SK-N-SH (cell line): ENCODE results near the gene PRKACG. TPM values are rescaled to one million over a fixed set of nuclear protein-coding genes. Genes with fewer than 3 reads are reported as not detected.

Source experiments
- CTCF ChIA-PET: fragments of 300-600, 350-600 bp; formaldehyde crosslinking; extraction: SDS; loops from one replicate; lab custom pipeline; 2021; lab: Yijun Ruan, JAX
- POLR2A ChIA-PET: fragments of 350-600 bp; sonication (Branson Sonifier 250); formaldehyde crosslinking; extraction: SDS; loops from one replicate; lab custom pipeline; 2020; ENCODE audit warnings: antibody characterized with exemption, inconsistent platforms; lab: Yijun Ruan, JAX
- DNase-seq: peaks from one replicate; pipeline ENCODE4 v3.0.0; 2012
- H2AFZ ChIP-seq: fragments of 200-600 bp; sonication (generic); 2 replicates; pipeline ENCODE4 v1.8.1; 2016; ENCODE audit warnings: antibody characterized with exemption, mild to moderate bottlenecking, low read depth
- H3F3A ChIP-seq: fragments of 200-600 bp; sonication (generic); replicated peaks from 2 replicates; pipeline ENCODE3; 2016; ENCODE audit warnings: antibody characterized with exemption, mild to moderate bottlenecking; ENCODE audit not compliant: insufficient read depth
- H3K27ac ChIP-seq, 2 experiments: fragments of 200-500 bp in 1 of 2; fragments of 200-600 bp in 1 of 2; sonication (Bioruptor generic) in 1 of 2; sonication (generic), shearing (Covaris generic) in 1 of 2; 2 replicates each; pipeline versions ENCODE4 v1.5.1 to v1.6.1; 2014 to 2016; ENCODE audit warnings: low read depth in 2 of 2, inconsistent platforms in 1 of 2, low read length in 1 of 2, mild to moderate bottlenecking in 1 of 2, mixed read lengths in 1 of 2
- H3K27me3 ChIP-seq: fragments of 200-600 bp; sonication (generic), shearing (Covaris generic); 2 replicates; pipeline ENCODE4 v1.6.1; 2016; ENCODE audit warnings: mixed run types; ENCODE audit not compliant: insufficient read depth
- H3K36me3 ChIP-seq, 2 experiments: fragments of 200-500 bp in 1 of 2; fragments of 200-600 bp in 1 of 2; sonication (Bioruptor generic) in 1 of 2; sonication (generic) in 1 of 2; replicated peaks in 1 of 2; 2 replicates each; pipeline versions ENCODE3 to v1.5.1; 2014 to 2016; ENCODE audit warnings: low read length in 1 of 2, mild to moderate bottlenecking in 1 of 2; ENCODE audit not compliant: insufficient read depth in 2 of 2, control insufficient read depth in 1 of 2
- H3K4me1 ChIP-seq, 2 experiments: fragments of 200-500 bp in 1 of 2; fragments of 200-600 bp in 1 of 2; sonication (Bioruptor generic) in 1 of 2; sonication (generic), shearing (Covaris generic) in 1 of 2; 2 replicates each; pipeline versions ENCODE4 v1.5.1 to v1.6.1; 2014 to 2016; ENCODE audit warnings: low read depth in 1 of 2, low read length in 1 of 2, mixed run types in 1 of 2; ENCODE audit not compliant: insufficient read depth in 2 of 2, control insufficient read depth in 1 of 2
- H3K4me2 ChIP-seq: fragments of 200-600 bp; sonication (generic), shearing (Covaris generic); 2 replicates; pipeline ENCODE4 v1.6.1; 2017; ENCODE audit warnings: mixed run types
- H3K4me3 ChIP-seq, 2 experiments: fragments of 200-500 bp in 1 of 2; fragments of 200-600 bp in 1 of 2; sonication (Bioruptor generic) in 1 of 2; sonication (generic), shearing (Covaris generic) in 1 of 2; 2 replicates each; pipeline versions ENCODE4 v1.5.1 to v1.8.1; 2014 to 2016; ENCODE audit warnings: low read depth in 2 of 2, inconsistent platforms in 1 of 2, low read length in 1 of 2, mild to moderate bottlenecking in 1 of 2, mixed read lengths in 1 of 2, moderate library complexity in 1 of 2
- H3K79me2 ChIP-seq: fragments of 200-600 bp; sonication (generic); 2 replicates; pipeline ENCODE4 v1.8.1; 2017; ENCODE audit warnings: mild to moderate bottlenecking; ENCODE audit not compliant: insufficient read depth
- H3K9ac ChIP-seq: fragments of 200-600 bp; sonication (generic); 2 replicates; pipeline ENCODE4 v1.6.1; 2017; ENCODE audit warnings: mixed run types
- H3K9me2 ChIP-seq: fragments of 200-600 bp; sonication (generic); 2 replicates; pipeline ENCODE4 v1.6.1; 2017; ENCODE audit warnings: mixed run types
- H3K9me3 ChIP-seq: fragments of 200-600 bp; sonication (generic); 2 replicates; pipeline ENCODE4 v1.6.1; 2017; ENCODE audit warnings: mixed run types, mild to moderate bottlenecking, moderate library complexity
- H4K20me1 ChIP-seq: fragments of 200-600 bp; sonication (generic); 2 replicates; pipeline ENCODE4 v1.6.1; 2017; ENCODE audit warnings: mild to moderate bottlenecking, mixed run types; ENCODE audit not compliant: insufficient read depth
- CHD2 ChIP-seq: fragments of 150-350 bp; IDR thresholded peaks from 2 replicates; pipeline ENCODE4 v1.6.1; 2018; ENCODE audit warnings: low read length; ENCODE audit not compliant: partially characterized antibody
- FOSL2 ChIP-seq: IDR thresholded peaks from 2 replicates; pipeline ENCODE4 v1.4.0; 2012; ENCODE audit warnings: low read depth, mild to moderate bottlenecking, moderate library complexity, borderline replicate concordance
- FOXM1 ChIP-seq: IDR thresholded peaks from 2 replicates; pipeline ENCODE4 v1.4.0; 2012; ENCODE audit warnings: low read depth, mild to moderate bottlenecking
- GABPA ChIP-seq: IDR thresholded peaks from 2 replicates; pipeline ENCODE4 v1.4.0; 2012; ENCODE audit warnings: low read depth, mild to moderate bottlenecking
- MEF2A ChIP-seq: IDR thresholded peaks from 2 replicates; pipeline ENCODE4 v1.4.0; 2012; ENCODE audit warnings: low read depth, borderline replicate concordance
- NFIC ChIP-seq: IDR thresholded peaks from 2 replicates; pipeline ENCODE4 v1.4.0; 2012; ENCODE audit warnings: borderline replicate concordance
- NRF1 ChIP-seq: IDR thresholded peaks from 2 replicates; pipeline ENCODE4 v1.6.1; 2012; ENCODE audit warnings: low read depth, mild to moderate bottlenecking, low read length
- RAD21 ChIP-seq: IDR thresholded peaks from 2 replicates; pipeline ENCODE4 v1.6.1; 2012; ENCODE audit warnings: mild to moderate bottlenecking, low read length
- RCOR1 ChIP-seq: fragments of 150-350 bp; IDR thresholded peaks from 2 replicates; pipeline ENCODE4 v1.6.1; 2017; ENCODE audit warnings: antibody characterized with exemption, low read length
- RXRA ChIP-seq: IDR thresholded peaks from 2 replicates; pipeline ENCODE4 v1.4.0; 2012; ENCODE audit warnings: low read depth, mild to moderate bottlenecking, borderline replicate concordance
- SMC3 ChIP-seq: IDR thresholded peaks from 2 replicates; pipeline ENCODE4 v1.6.1; 2012; ENCODE audit warnings: low read depth, low read length, improper control_type of control experiment
- WGBS: methylation state at CpG from one replicate; pipeline ENCODE4 v1.1.6; 2017; ENCODE audit warnings: low lambda C conversion rate; 5-methylcytosine and 5-hydroxymethylcytosine counted together
- polyA plus RNA-seq, 3 experiments: library from polyadenylated mRNA; depleted of rRNA; stranded (reverse); fragments of >200 nt; gene quantifications; 2 replicates each; pipeline ENCODE4 v1.2.3, GENCODE V29; 2012
- TF ChIP-seq, protein P1 (sequence below): IDR thresholded peaks from 2 replicates; pipeline ENCODE4 v1.4.0; 2012; ENCODE audit warnings: low read depth, borderline replicate concordance
- TF ChIP-seq, protein P2 (sequence below): IDR thresholded peaks from 2 replicates; pipeline ENCODE4 v1.4.0; 2012; ENCODE audit warnings: low read depth, borderline replicate concordance
- TF ChIP-seq, protein P3 (sequence below): fragments of 200-600 bp; sonication (generic); IDR thresholded peaks from 2 replicates; pipeline ENCODE4 v1.6.1; 2017; ENCODE audit warnings: antibody characterized with exemption, mild to moderate bottlenecking, moderate library complexity
- TF ChIP-seq, protein P4 (sequence below): IDR thresholded peaks from 2 replicates; pipeline ENCODE4; 2012

Gene PRKACG
- polyA plus RNA-seq, 1 of the 3 experiments (the other 2 are of a cell fraction): not detected

DNA sequence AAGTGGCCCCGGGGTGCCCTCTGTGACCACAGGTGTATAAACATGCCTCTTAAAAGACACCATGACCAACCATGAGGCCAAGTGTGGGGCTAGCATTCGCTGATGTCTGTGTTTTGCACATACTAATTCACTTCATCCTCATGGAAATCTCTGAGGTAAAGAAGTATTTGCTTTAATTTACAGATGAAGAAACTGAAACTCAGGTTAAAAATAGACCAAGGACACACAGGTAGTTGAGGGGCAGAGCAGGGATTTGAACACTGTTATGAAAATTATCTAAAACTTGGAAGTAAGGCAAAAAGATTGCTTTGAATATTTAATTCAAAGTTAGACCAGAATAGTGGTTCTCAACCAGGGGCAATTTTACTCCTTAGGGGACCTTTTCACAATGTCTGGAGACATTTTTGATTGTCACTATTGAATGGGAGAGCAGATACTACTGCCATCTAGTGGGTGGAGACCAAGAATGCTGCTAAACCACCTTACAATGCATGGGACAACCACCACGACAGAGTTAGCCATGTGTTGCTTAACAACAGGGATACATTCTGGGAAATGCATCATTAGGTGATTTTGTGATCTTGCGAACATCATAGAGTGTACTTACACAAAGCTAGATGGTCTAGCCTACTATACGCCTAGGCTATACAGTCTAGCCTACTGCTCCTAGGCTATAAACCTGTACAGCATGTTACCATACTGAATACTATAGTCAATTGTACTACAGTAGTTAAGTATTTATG lies 13.6 kb upstream of the PRKACG start:
- Histone ChIP-seq H3K4me1 (no peaks in the 10 kb centered on the region), H3K9me3 (no peaks in the 10 kb centered on the region), H3K4me3 (no peak overlapping the region)
- TF ChIP-seq NRF1 (no peak), CHD2 (no peak), RXRA (no peak), GABPA (no peak), NFIC (no peak), RCOR1 (no peak), FOXM1 (no peak), RAD21 (peak; percentile 60), SMC3 (peak; percentile 44)
- TF ChIP-seq, protein P1, sequence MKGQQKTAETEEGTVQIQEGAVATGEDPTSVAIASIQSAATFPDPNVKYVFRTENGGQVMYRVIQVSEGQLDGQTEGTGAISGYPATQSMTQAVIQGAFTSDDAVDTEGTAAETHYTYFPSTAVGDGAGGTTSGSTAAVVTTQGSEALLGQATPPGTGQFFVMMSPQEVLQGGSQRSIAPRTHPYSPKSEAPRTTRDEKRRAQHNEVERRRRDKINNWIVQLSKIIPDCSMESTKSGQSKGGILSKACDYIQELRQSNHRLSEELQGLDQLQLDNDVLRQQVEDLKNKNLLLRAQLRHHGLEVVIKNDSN: no peak
- TF ChIP-seq, protein P2, sequence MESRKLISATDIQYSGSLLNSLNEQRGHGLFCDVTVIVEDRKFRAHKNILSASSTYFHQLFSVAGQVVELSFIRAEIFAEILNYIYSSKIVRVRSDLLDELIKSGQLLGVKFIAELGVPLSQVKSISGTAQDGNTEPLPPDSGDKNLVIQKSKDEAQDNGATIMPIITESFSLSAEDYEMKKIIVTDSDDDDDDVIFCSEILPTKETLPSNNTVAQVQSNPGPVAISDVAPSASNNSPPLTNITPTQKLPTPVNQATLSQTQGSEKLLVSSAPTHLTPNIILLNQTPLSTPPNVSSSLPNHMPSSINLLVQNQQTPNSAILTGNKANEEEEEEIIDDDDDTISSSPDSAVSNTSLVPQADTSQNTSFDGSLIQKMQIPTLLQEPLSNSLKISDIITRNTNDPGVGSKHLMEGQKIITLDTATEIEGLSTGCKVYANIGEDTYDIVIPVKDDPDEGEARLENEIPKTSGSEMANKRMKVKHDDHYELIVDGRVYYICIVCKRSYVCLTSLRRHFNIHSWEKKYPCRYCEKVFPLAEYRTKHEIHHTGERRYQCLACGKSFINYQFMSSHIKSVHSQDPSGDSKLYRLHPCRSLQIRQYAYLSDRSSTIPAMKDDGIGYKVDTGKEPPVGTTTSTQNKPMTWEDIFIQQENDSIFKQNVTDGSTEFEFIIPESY: no peak
- TF ChIP-seq, protein P3, sequence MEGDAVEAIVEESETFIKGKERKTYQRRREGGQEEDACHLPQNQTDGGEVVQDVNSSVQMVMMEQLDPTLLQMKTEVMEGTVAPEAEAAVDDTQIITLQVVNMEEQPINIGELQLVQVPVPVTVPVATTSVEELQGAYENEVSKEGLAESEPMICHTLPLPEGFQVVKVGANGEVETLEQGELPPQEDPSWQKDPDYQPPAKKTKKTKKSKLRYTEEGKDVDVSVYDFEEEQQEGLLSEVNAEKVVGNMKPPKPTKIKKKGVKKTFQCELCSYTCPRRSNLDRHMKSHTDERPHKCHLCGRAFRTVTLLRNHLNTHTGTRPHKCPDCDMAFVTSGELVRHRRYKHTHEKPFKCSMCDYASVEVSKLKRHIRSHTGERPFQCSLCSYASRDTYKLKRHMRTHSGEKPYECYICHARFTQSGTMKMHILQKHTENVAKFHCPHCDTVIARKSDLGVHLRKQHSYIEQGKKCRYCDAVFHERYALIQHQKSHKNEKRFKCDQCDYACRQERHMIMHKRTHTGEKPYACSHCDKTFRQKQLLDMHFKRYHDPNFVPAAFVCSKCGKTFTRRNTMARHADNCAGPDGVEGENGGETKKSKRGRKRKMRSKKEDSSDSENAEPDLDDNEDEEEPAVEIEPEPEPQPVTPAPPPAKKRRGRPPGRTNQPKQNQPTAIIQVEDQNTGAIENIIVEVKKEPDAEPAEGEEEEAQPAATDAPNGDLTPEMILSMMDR: peak; percentile 80
- TF ChIP-seq, all 33 proteins: peak for 3
- H3F3A ChIP-seq: no peaks in the 10 kb centered on the region
- H3K9me2 ChIP-seq: no peaks in the 10 kb centered on the region
- no peaks in the 10 kb centered on the region for H3K36me3 ChIP-seq
- no peak overlapping the region for H3K4me2 ChIP-seq
- H3K27ac ChIP-seq: no peak overlapping the region
- H4K20me1 ChIP-seq: no peaks in the 10 kb centered on the region
- peaks cover 45% of the 10 kb centered on the region; the same call in 1 of the 2 replicates for H3K27me3 ChIP-seq
- no peaks in the 10 kb centered on the region for H3K79me2 ChIP-seq
- H3K9ac ChIP-seq: no peak overlapping the region
- H2AFZ ChIP-seq: no peak overlapping the region
- ChIA-PET POLR2A (no interaction called here), CTCF (interaction anchor here (1.0 to 3.2 kb wide), 7 partner anchors 8 to 242 kb away, joined by 3 to 21 read pairs (median 3); partner anchors contain the start of gene FXN)
- WGBS: 29% methylated on average over 5 of the region's 5 CpGs
- DNase-seq: peak; percentile 55

DNA sequence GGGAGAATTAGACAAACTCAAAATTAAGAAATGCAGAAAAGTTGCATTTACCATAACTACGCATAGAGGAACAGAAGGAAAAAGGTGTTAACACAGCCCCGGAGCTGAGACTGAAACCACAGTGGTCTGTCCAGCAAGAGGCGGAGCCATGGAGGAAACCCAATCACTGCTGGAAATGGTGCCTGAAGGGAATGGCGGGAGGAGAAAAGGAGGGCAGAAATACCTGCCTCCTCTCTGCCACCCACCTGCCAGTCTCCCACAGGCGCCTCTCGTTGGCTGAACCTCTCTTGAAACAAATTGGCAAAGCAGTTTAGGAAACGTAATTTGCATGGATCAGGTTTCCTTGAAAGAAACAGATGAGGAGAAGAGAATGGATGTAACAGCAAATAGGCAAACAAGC lies 9.7 kb upstream of the PRKACG start:
- peaks cover 68% of the 10 kb centered on the region for H3K27me3 ChIP-seq
- H3K4me3 ChIP-seq: peak overlapping the region; percentile 3 to 34; a peak in 2 of 4 replicates
- no peak overlapping the region for H3K9ac ChIP-seq
- ChIA-PET POLR2A (no interaction called here), CTCF (interaction anchor here (0.9 to 1.3 kb wide), 3 partner anchors 12 to 170 kb away, joined by 3 to 6 read pairs (median 6); partner anchors contain the start of gene FXN)
- no peaks in the 10 kb centered on the region for H3K9me3 ChIP-seq
- DNase-seq: no peak
- H3K4me1 ChIP-seq: no peaks in the 10 kb centered on the region
- WGBS: 16% methylated on average over 7 of the region's 7 CpGs
- H2AFZ ChIP-seq: no peak overlapping the region
- H3F3A ChIP-seq: no peaks in the 10 kb centered on the region
- no peaks in the 10 kb centered on the region for H3K79me2 ChIP-seq
- H3K9me2 ChIP-seq: no peaks in the 10 kb centered on the region
- H4K20me1 ChIP-seq: no peaks in the 10 kb centered on the region
- H3K36me3 ChIP-seq: no peaks in the 10 kb centered on the region
- H3K4me2 ChIP-seq: peak overlapping the region; percentile 29; the same call in 1 of the 2 replicates
- H3K27ac ChIP-seq: no peak overlapping the region
- TF ChIP-seq, protein P3: no peak
- TF ChIP-seq, protein P2: no peak
- TF ChIP-seq FOSL2 (no peak), MEF2A (no peak)
- TF ChIP-seq, protein P4, sequence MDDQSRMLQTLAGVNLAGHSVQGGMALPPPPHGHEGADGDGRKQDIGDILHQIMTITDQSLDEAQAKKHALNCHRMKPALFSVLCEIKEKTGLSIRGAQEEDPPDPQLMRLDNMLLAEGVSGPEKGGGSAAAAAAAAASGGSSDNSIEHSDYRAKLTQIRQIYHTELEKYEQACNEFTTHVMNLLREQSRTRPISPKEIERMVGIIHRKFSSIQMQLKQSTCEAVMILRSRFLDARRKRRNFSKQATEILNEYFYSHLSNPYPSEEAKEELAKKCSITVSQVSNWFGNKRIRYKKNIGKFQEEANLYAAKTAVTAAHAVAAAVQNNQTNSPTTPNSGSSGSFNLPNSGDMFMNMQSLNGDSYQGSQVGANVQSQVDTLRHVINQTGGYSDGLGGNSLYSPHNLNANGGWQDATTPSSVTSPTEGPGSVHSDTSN: no peak
